ENCODE results near the gene ZNF630. TPM values are rescaled to one million over a fixed set of nuclear protein-coding genes. Genes with fewer than 3 reads are reported as not detected.

Gene ZNF630
- total and polyA plus RNA-seq, 9 of the 15 experiments (the other 6 are each of a cell fraction or from before 2014, with no cell fraction given) = 0.06 to 1.1 (median 0.34) TPM

- H3K9me3 ChIP-seq (replicated peaks; ENCODE audit: control insufficient read depth, insufficient read depth, low read depth, low read length) = no peaks in the 10 kb centered on the region
- BruUV-seq (replicated peaks) = no TSS peak
- in situ Hi-C loops (cut with MboI) = loop anchor here (25.0 kb wide), 1 partner anchor 533 kb away; no protein-coding TSS in a partner anchor
- H3K4me2 ChIP-seq (ENCODE audit: insufficient read depth, low read length) = no peak overlapping the region
- no peaks in the 10 kb centered on the region; a peak in 1 of 5 replicates for H3K27me3 ChIP-seq (ENCODE audit: control insufficient read depth in 2 of 2, insufficient read depth in 2 of 2, low read length in 2 of 2)
- FAIRE-seq (no peak), ATAC-seq (no peak), DNase-seq (ENCODE audit: extremely low read depth in 1 of 4, low spot score in 3 of 4) (no peak)
- intact Hi-C loops (cut with micrococcal nuclease) = no loop called here
- ChIA-PET CTCF (ENCODE audit: low intra/inter-chr PET ratio) (no interaction called here), POLR2A (no interaction called here)
- no peak overlapping the region for H3K27ac ChIP-seq (ENCODE audit: extremely low read depth, low read depth, low read length)
- WGBS (ENCODE audit: insufficient coverage, low coverage, missing lambda C conversion rate) = 14% methylated on average over 8 of the region's 8 CpGs
- no peaks in the 10 kb centered on the region for H3K79me2 ChIP-seq (ENCODE audit: control insufficient read depth, insufficient read depth, low read length)
- H3K4me1 ChIP-seq (replicated peaks in 1 of 2; ENCODE audit: control insufficient read depth in 2 of 2, insufficient read depth in 2 of 2, low read length in 2 of 2) = no peaks in the 10 kb centered on the region; a peak in 1 of 5 replicates
- no peak overlapping the region for H3K4me3 ChIP-seq
- H3K36me3 ChIP-seq (ENCODE audit: control insufficient read depth, insufficient read depth, low read length) = no peaks in the 10 kb centered on the region
- H2AFZ ChIP-seq (ENCODE audit: low read depth, low read length) = no peak overlapping the region
- H3K9me1 ChIP-seq (ENCODE audit: control insufficient read depth, insufficient read depth, low read length) = no peaks in the 10 kb centered on the region
- H4K20me1 ChIP-seq (replicated peaks; ENCODE audit: control insufficient read depth, insufficient read depth, low read length) = no peaks in the 10 kb centered on the region
- TF ChIP-seq EP300 (IDR thresholded peaks at IDR 0.05; ENCODE audit: low read length) (no peak), FOSL1 (tag; conservative IDR thresholded peaks at IDR 0.05) (peak; percentile 47; the same call in 1 of the 2 replicates), ETV1 (tag; conservative IDR thresholded peaks at IDR 0.05; ENCODE audit: low read depth) (no peak), SMARCC2 (IDR thresholded peaks at IDR 0.05; ENCODE audit: low read depth) (no peak), JUND (IDR thresholded peaks at IDR 0.05; ENCODE audit: borderline replicate concordance, low read depth, low read length) (peak; percentile 44; the same call in 1 of the 2 replicates), JUND (tag; IDR thresholded peaks at IDR 0.05; ENCODE audit: borderline replicate concordance, low read depth, low read length) (no peak)
- TF ChIP-seq, protein P1, sequence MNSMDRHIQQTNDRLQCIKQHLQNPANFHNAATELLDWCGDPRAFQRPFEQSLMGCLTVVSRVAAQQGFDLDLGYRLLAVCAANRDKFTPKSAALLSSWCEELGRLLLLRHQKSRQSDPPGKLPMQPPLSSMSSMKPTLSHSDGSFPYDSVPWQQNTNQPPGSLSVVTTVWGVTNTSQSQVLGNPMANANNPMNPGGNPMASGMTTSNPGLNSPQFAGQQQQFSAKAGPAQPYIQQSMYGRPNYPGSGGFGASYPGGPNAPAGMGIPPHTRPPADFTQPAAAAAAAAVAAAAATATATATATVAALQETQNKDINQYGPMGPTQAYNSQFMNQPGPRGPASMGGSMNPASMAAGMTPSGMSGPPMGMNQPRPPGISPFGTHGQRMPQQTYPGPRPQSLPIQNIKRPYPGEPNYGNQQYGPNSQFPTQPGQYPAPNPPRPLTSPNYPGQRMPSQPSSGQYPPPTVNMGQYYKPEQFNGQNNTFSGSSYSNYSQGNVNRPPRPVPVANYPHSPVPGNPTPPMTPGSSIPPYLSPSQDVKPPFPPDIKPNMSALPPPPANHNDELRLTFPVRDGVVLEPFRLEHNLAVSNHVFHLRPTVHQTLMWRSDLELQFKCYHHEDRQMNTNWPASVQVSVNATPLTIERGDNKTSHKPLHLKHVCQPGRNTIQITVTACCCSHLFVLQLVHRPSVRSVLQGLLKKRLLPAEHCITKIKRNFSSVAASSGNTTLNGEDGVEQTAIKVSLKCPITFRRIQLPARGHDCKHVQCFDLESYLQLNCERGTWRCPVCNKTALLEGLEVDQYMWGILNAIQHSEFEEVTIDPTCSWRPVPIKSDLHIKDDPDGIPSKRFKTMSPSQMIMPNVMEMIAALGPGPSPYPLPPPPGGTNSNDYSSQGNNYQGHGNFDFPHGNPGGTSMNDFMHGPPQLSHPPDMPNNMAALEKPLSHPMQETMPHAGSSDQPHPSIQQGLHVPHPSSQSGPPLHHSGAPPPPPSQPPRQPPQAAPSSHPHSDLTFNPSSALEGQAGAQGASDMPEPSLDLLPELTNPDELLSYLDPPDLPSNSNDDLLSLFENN (IDR thresholded peaks at IDR 0.05; ENCODE audit: low read depth in 2 of 2, low read length in 2 of 2) = no peak
- TF ChIP-seq, protein P2, sequence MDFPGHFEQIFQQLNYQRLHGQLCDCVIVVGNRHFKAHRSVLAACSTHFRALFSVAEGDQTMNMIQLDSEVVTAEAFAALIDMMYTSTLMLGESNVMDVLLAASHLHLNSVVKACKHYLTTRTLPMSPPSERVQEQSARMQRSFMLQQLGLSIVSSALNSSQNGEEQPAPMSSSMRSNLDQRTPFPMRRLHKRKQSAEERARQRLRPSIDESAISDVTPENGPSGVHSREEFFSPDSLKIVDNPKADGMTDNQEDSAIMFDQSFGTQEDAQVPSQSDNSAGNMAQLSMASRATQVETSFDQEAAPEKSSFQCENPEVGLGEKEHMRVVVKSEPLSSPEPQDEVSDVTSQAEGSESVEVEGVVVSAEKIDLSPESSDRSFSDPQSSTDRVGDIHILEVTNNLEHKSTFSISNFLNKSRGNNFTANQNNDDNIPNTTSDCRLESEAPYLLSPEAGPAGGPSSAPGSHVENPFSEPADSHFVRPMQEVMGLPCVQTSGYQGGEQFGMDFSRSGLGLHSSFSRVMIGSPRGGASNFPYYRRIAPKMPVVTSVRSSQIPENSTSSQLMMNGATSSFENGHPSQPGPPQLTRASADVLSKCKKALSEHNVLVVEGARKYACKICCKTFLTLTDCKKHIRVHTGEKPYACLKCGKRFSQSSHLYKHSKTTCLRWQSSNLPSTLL (IDR thresholded peaks at IDR 0.05) = no peak
- TF ChIP-seq, protein P3, sequence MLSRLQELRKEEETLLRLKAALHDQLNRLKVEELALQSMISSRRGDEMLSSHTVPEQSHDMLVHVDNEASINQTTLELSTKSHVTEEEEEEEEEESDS (CRISPR knock-in tag; IDR thresholded peaks at IDR 0.05) = no peak
- no peak overlapping the region for H3K9ac ChIP-seq (ENCODE audit: insufficient read depth in 1 of 2, low read depth in 2 of 2, low read length in 2 of 2)
Observed at GRCh38 chrX:48045410-48046311, 25.8 kb downstream of the ZNF630 start.

Measured in K562 (cell line).